Measurements from ENCODE around the gene CAMTA1.

The CAMTA1 gene

DNA sequence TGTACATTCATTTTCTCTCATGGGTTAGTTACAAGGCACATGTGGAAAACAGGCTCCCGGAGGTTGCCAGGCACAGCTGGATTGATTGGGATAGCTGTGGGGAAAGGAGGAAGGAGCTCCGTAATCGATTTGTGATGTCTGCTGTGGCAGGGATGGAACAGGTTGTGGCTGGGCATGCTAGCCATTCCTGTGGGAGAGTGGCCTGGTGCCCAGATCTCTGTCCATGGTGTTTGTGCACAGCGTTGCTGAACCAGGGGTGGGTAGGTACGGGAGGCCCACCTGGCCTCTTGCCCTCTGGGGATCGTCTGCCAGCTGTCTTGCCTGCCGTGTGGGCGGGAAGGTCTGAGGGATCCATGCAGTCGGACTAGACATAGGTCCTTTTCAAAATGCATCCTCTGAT lies 683.0 kb downstream of the CAMTA1 start:
- TF ChIP-seq, protein P1, sequence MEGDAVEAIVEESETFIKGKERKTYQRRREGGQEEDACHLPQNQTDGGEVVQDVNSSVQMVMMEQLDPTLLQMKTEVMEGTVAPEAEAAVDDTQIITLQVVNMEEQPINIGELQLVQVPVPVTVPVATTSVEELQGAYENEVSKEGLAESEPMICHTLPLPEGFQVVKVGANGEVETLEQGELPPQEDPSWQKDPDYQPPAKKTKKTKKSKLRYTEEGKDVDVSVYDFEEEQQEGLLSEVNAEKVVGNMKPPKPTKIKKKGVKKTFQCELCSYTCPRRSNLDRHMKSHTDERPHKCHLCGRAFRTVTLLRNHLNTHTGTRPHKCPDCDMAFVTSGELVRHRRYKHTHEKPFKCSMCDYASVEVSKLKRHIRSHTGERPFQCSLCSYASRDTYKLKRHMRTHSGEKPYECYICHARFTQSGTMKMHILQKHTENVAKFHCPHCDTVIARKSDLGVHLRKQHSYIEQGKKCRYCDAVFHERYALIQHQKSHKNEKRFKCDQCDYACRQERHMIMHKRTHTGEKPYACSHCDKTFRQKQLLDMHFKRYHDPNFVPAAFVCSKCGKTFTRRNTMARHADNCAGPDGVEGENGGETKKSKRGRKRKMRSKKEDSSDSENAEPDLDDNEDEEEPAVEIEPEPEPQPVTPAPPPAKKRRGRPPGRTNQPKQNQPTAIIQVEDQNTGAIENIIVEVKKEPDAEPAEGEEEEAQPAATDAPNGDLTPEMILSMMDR (IDR thresholded peaks at IDR 0.05; ENCODE audit: control insufficient read depth, insufficient read depth, low read depth, low read length, missing control alignments): no peak
- DNase-seq (ENCODE audit: low read depth): no peak
- no peak overlapping the region for H3K4me3 ChIP-seq (ENCODE audit: control insufficient read depth, low read depth, low read length)

GRCh38 chr1:7469255-7469938 lies 684.1 kb downstream of the CAMTA1 start:
- H3K4me3 ChIP-seq (ENCODE audit: control insufficient read depth, low read depth, low read length): no peak overlapping the region
- DNase-seq (ENCODE audit: low read depth): no peak
- TF ChIP-seq, protein P1 (IDR thresholded peaks at IDR 0.05; ENCODE audit: control insufficient read depth, insufficient read depth, low read depth, low read length, missing control alignments): no peak

- H3K4me3 ChIP-seq (ENCODE audit: control insufficient read depth, low read depth, low read length): no peak overlapping the region
- peak; percentile 94 for DNase-seq (ENCODE audit: low read depth)
- TF ChIP-seq, protein P1 (IDR thresholded peaks at IDR 0.05; ENCODE audit: control insufficient read depth, insufficient read depth, low read depth, low read length, missing control alignments): no peak
Observed at GRCh38 chr1:7470904-7471638, 685.8 kb downstream of the CAMTA1 start.

DNA sequence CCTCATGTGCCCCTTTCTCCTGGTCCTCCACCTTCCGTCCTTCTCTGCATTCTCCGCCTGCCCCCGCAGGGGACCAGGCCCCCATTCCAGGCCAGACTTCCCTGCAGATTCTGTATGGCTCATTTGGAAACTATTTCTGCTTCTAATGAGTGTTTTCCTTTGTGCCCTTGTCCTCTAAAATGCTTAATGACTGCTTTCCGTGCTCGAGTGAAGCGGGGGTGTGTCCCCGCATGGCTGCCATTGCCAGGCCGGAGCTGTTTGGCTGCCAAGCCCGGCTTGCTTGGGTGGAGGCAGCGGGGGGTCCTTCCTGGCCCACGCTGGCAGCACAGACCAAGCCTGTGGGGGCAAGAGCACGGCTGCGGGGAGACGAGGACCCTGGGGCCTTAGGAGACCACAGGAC lies 686.6 kb downstream of the CAMTA1 start:
- no peak overlapping the region for H3K4me3 ChIP-seq (ENCODE audit: control insufficient read depth, low read depth, low read length)

DNA sequence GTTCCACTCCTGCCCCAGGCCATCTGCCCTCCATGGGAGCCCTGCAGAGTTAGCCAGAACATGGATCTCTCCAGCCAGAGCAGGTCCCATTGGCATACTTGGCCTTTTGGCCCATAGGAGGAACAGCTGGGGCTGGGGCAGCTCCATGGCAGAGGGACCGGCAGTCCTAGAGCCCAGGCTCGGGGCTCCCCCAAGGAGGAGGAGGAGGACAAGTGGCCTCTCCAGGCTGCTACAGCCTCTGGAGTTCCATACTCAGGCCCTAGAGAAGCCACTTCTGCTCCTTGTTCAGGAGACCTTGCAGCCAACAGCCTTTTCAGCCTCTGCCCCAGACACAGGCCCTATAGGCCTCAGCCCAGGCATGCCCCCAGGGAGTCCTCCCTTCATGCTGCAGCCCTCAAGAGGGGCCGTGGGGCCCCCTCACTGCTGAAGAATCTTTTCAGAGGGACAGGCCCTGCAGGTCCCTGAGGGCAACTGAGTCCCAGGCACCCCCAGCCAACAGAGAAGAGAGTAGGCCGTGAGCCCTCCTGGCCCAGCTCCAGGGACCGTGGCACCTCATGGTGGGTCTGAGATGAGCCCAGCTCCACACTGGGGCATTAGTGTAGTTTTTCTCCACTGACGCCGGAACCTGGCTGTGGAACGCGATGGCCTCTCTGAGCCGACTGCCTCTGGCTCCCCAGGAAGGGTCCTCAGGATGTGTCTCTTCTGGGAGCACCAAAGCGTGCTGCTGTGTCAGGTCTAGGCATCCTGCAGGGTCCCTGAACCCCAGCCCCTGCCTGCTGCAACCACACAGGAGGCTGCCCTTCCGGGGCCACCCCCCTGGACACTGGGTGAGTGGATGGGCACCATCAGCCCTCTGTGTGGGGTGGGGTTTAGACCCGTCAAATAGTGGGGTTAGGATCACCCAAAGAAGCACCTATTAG lies 688.2 kb downstream of the CAMTA1 start:
- no peak for DNase-seq (ENCODE audit: low read depth)
- TF ChIP-seq, protein P1 (IDR thresholded peaks at IDR 0.05; ENCODE audit: control insufficient read depth, insufficient read depth, low read depth, low read length, missing control alignments): no peak
- no peak overlapping the region for H3K4me3 ChIP-seq (ENCODE audit: control insufficient read depth, low read depth, low read length)

More for the DNA sequence above, 686.6 kb downstream of the CAMTA1 start:
- TF ChIP-seq, protein P1 (IDR thresholded peaks at IDR 0.05; ENCODE audit: control insufficient read depth, insufficient read depth, low read depth, low read length, missing control alignments): no peak
- no peak for DNase-seq (ENCODE audit: low read depth)

- DNase-seq (ENCODE audit: low read depth): no peak
- TF ChIP-seq, protein P1 (IDR thresholded peaks at IDR 0.05; ENCODE audit: control insufficient read depth, insufficient read depth, low read depth, low read length, missing control alignments): no peak
- H3K4me3 ChIP-seq (ENCODE audit: control insufficient read depth, low read depth, low read length): no peak overlapping the region
Observed at GRCh38 chr1:7474143-7474490, 688.9 kb downstream of the CAMTA1 start.

Measured in AG09309 (cell line).